Effector memory CD8-positive, alpha-beta T cell (primary cell): ENCODE data around the gene DHODH.

ENCODE experiments used
- ATAC-seq: fragments of 150-1000 bp; cut with Tn5 transposase; replicated peaks from 2 replicates; pipeline ENCODE4 v1.10.0; 2021; ENCODE audit warnings: mild to moderate bottlenecking, moderate library complexity
- DNase-seq, 3 experiments: peaks; one replicate each; pipeline ENCODE4 v3.0.0; 2021
- H3K27ac Mint-ChIP-seq, 2 donors: one replicate each; pipeline ENCODE4 v1.8.0; 2022; ENCODE audit warnings: mild to moderate bottlenecking in 2 of 2, mixed read lengths in 2 of 2, moderate library complexity in 2 of 2
- H3K27me3 Mint-ChIP-seq, 2 donors: one replicate each; pipeline ENCODE4 v1.8.0; 2022; ENCODE audit warnings: mixed read lengths in 2 of 2
- H3K36me3 Mint-ChIP-seq: one replicate; pipeline ENCODE4 v1.8.0; 2022; ENCODE audit warnings: mild to moderate bottlenecking, moderate library complexity, mixed read lengths; ENCODE audit not compliant: insufficient read depth
- H3K4me1 Mint-ChIP-seq, 2 donors: one replicate each; pipeline ENCODE4 v1.8.0; 2022; ENCODE audit warnings: low read depth in 2 of 2, mixed read lengths in 2 of 2
- H3K4me3 Mint-ChIP-seq, 2 donors: one replicate each; pipeline ENCODE4 v1.8.0; 2022; ENCODE audit warnings: mild to moderate bottlenecking in 2 of 2, mixed read lengths in 2 of 2, moderate library complexity in 2 of 2
- H3K9me3 Mint-ChIP-seq, 2 donors: one replicate each; pipeline ENCODE4 v1.8.0; 2022; ENCODE audit warnings: mixed read lengths in 2 of 2
- total RNA-seq, 9 experiments: gene quantifications; one replicate each; lab custom pipeline; 2026; lab: John Stamatoyannopoulos, UW

The DHODH gene
- 8.7 to 43.0 (median 13.4) reads per million in 9 experiments for total RNA-seq

DNA sequence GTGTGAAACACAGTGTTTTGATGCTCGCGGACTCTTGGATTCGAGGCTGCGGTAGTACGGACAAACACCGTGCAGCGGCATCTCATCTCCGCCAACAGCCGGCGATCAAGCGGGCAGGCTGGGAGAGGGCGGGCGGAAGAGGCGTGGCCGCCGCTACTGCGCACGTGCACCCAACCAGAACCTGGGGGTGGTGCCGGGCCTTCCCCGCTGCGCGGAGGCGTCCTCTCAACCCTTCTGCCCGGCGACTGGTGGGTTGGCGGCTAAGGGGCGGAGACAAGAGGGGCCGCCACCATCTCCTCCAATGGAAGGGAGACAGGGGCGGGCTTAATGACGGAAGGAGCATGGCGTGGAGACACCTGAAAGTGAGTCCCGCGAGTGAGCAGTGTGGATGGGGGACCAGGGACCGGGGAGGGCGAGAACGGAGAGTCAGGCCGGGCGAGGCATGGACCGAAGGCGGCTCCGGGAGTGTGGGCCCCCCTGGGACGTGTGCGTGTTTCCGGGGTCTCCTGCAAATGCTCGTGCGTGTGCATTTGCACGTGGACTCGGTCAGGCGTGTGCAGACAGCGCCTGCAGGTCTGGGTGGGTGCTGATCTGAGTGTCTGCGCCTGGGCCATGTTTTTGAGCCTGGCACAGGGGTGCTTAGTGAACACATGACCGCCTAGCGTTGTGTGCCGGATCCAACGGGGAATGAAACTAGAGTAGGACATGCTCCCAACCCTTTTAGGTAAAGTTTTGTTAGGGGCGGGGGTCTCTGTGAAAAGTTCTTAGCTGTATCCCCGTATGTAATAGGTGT, at the start of gene DHODH:
TSS of gene DHODH (plus strand) at position 321 of the 793 bp plus-strand sequence. CDS start at position 342, 21 bp downstream.
- DNase-seq (peak; percentile 97 to 98 (median 98)), ATAC-seq (peak; percentile 97)
- Mint-ChIP-seq H3K36me3 (no peaks in the 10 kb centered on the region), H3K4me1 (peaks cover 8 to 23% of the 10 kb centered on the region in 2 donors), H3K27me3 (peaks cover 0 to 7% of the 10 kb centered on the region in 2 donors), H3K4me3 (peak within 1 kb of the TSS; percentile 91 to 94), H3K9me3 (no peaks in the 10 kb centered on the region), H3K27ac (peak within 1 kb of the TSS; percentile 52 to 89)

DNA sequence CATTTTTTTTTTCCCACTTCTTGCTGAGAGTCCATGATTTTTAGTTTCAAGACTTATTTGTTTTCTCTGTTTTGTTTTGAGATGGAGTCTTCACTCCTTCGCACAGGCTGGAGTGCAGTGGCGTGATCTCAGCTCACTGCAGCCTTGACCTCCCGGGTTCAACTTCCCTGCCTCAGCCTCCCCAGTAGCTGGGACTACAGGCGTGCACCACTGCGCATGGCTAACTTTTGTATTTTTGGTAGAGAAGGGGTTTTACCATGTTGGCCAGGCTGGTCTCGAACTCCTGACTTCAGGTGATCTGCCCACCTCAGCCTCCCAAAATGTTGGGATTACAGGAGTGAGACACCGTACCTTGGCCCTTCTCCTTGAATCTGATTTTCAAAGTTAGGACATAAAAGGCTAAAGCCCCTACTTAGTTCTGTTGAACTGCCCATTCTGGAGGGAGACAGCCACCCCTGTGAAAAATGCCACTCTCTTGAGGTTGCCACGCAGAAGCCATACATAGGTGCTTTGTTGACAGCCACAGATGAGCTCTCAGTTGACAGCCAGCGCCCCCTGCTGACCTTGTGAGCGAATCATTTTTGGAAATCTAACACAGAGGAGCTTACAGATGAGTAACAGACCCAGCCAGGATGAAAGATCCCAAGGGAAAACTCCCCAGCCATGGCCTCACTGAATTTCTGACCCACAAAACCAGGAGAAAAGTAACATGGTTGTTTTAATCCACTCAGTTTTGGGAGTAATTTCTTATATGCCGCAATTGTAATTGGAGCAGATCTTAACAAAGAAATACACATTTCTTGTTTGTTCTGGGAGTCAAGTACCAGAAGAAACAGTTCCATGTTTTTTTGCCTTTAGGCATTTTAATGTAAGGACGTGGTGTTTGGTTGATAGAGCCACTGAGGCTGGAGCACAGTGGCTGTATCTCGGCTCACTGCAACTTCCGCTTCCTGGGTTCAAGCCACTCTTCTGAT, 47.2 kb upstream of the DHODH start:
- peak; percentile 95 for ATAC-seq
- H3K4me3 Mint-ChIP-seq: no peak overlapping the region
- no peak overlapping the region for H3K27ac Mint-ChIP-seq
- H3K27me3 Mint-ChIP-seq: peaks cover 0 to 5% of the 10 kb centered on the region in 2 donors
- peaks cover 2 to 4% of the 10 kb centered on the region in 2 donors for H3K4me1 Mint-ChIP-seq
- peak; percentile 71 to 76 (median 74) for DNase-seq
- no peaks in the 10 kb centered on the region for H3K36me3 Mint-ChIP-seq
- no peaks in the 10 kb centered on the region for H3K9me3 Mint-ChIP-seq

- H3K4me3 Mint-ChIP-seq: no peak overlapping the region
- H3K4me1 Mint-ChIP-seq: no peaks in the 10 kb centered on the region
- DNase-seq (no peak), ATAC-seq (no peak)
- no peaks in the 10 kb centered on the region for H3K27me3 Mint-ChIP-seq
- H3K36me3 Mint-ChIP-seq: no peaks in the 10 kb centered on the region
- no peaks in the 10 kb centered on the region for H3K9me3 Mint-ChIP-seq
- H3K27ac Mint-ChIP-seq: no peak overlapping the region
These were observed 45.2 kb upstream of the DHODH start for GRCh38 chr16:71963125-71963875.

GRCh38 chr16:71965223-71965622, 43.3 kb upstream of the DHODH start:
- Mint-ChIP-seq H3K36me3 (no peaks in the 10 kb centered on the region), H3K27ac (no peak overlapping the region), H3K9me3 (no peaks in the 10 kb centered on the region), H3K4me1 (no peaks in the 10 kb centered on the region), H3K27me3 (no peaks in the 10 kb centered on the region), H3K4me3 (no peak overlapping the region)
- DNase-seq: no peak
- ATAC-seq: no peak

GRCh38 chr16:71966932-71967331, 41.6 kb upstream of the DHODH start:
- Mint-ChIP-seq H3K4me3 (no peak overlapping the region), H3K4me1 (no peaks in the 10 kb centered on the region), H3K36me3 (no peaks in the 10 kb centered on the region), H3K9me3 (no peaks in the 10 kb centered on the region), H3K27ac (no peak overlapping the region), H3K27me3 (no peaks in the 10 kb centered on the region)
- DNase-seq (no peak), ATAC-seq (no peak)

DNA sequence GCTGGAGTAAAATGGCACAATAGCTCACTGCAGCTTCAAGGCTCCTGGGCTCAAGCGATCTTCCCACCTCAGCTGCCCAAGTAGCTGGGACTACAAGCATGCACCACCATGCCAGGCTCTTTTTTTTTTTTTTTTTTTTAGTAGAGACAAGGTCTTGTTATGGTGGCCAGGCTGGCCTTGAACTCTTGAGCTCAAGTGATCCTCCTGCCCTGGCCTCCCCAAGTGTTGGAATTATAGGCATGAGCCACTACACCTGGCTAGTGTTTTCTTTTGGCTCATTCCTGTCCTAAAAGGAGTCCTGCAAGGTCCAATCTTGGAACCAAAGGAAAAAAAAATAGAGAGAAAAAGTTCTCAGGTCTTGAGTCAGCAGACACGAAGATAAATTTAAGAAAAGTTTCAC, 39.2 kb upstream of the DHODH start:
- H3K27me3 Mint-ChIP-seq: no peaks in the 10 kb centered on the region
- H3K36me3 Mint-ChIP-seq: no peaks in the 10 kb centered on the region
- no peaks in the 10 kb centered on the region for H3K9me3 Mint-ChIP-seq
- DNase-seq (no peak), ATAC-seq (no peak)
- H3K4me3 Mint-ChIP-seq: no peak overlapping the region
- H3K4me1 Mint-ChIP-seq: no peaks in the 10 kb centered on the region
- no peak overlapping the region for H3K27ac Mint-ChIP-seq

GRCh38 chr16:71971571-71971970, 37.0 kb upstream of the DHODH start:
- H3K4me3 Mint-ChIP-seq: no peak overlapping the region
- H3K4me1 Mint-ChIP-seq: no peaks in the 10 kb centered on the region
- DNase-seq (no peak), ATAC-seq (no peak)
- H3K9me3 Mint-ChIP-seq: no peaks in the 10 kb centered on the region
- H3K27me3 Mint-ChIP-seq: no peaks in the 10 kb centered on the region
- H3K27ac Mint-ChIP-seq: no peak overlapping the region
- no peaks in the 10 kb centered on the region for H3K36me3 Mint-ChIP-seq

- ATAC-seq (no peak), DNase-seq (no peak)
- H3K27me3 Mint-ChIP-seq: no peaks in the 10 kb centered on the region
- H3K4me1 Mint-ChIP-seq: no peaks in the 10 kb centered on the region
- no peaks in the 10 kb centered on the region for H3K9me3 Mint-ChIP-seq
- no peak overlapping the region for H3K4me3 Mint-ChIP-seq
- H3K27ac Mint-ChIP-seq: no peak overlapping the region
- no peaks in the 10 kb centered on the region for H3K36me3 Mint-ChIP-seq
These were observed 36.2 kb upstream of the DHODH start for GRCh38 chr16:71972356-71972755.

GRCh38 chr16:71973001-71973400, 35.5 kb upstream of the DHODH start:
- Mint-ChIP-seq H3K36me3 (no peaks in the 10 kb centered on the region), H3K27ac (no peak overlapping the region), H3K9me3 (no peaks in the 10 kb centered on the region), H3K27me3 (peaks cover 0 to 2% of the 10 kb centered on the region in 2 donors), H3K4me1 (no peaks in the 10 kb centered on the region), H3K4me3 (no peak overlapping the region)
- ATAC-seq (no peak), DNase-seq (no peak)

GRCh38 chr16:71974068-71974818, 34.3 kb upstream of the DHODH start:
- H3K36me3 Mint-ChIP-seq: no peaks in the 10 kb centered on the region
- H3K27ac Mint-ChIP-seq: no peak overlapping the region
- H3K27me3 Mint-ChIP-seq: peaks cover 0 to 6% of the 10 kb centered on the region in 2 donors
- ATAC-seq: no peak
- no peak overlapping the region for H3K4me3 Mint-ChIP-seq
- H3K4me1 Mint-ChIP-seq: no peaks in the 10 kb centered on the region
- H3K9me3 Mint-ChIP-seq: no peaks in the 10 kb centered on the region
- DNase-seq: no peak

GRCh38 chr16:71985262-71985974, 23.1 kb upstream of the DHODH start:
- Mint-ChIP-seq H3K4me1 (no peaks in the 10 kb centered on the region), H3K27ac (no peak overlapping the region)

DNA sequence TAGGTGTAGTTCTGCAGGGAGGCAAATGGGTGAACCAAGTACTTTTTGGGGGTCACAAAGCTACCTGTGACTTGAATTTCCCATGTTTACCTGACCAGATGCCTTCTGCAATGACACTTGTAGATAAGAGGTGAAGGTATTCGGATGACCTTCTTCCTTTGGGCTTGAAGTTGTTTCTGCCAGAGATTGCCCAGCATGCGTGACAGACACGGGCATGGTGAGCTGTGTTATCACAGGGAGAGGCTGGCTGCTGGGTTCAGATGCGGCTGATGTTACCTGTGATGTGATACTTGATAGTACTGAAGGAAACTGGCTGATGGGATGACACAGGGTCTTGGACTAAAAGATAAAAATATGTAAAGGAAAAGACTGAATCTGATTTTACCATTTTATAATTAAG, 22.4 kb upstream of the DHODH start:
- H3K27ac Mint-ChIP-seq: no peak overlapping the region
- H3K9me3 Mint-ChIP-seq: no peaks in the 10 kb centered on the region
- H3K27me3 Mint-ChIP-seq: peaks cover 36 to 59% of the 10 kb centered on the region in 2 donors
- H3K36me3 Mint-ChIP-seq: no peaks in the 10 kb centered on the region
- no peaks in the 10 kb centered on the region for H3K4me1 Mint-ChIP-seq
- ATAC-seq (no peak), DNase-seq (no peak)
- no peak overlapping the region for H3K4me3 Mint-ChIP-seq

More at GRCh38 chr16:71985262-71985974, 23.1 kb upstream of the DHODH start:
- DNase-seq (no peak), ATAC-seq (no peak)
- Mint-ChIP-seq H3K4me3 (no peak overlapping the region), H3K36me3 (no peaks in the 10 kb centered on the region), H3K9me3 (no peaks in the 10 kb centered on the region), H3K27me3 (peaks cover 36 to 59% of the 10 kb centered on the region in 2 donors)
